Right lung (tissue), 10 donors: Measurements from ENCODE around the gene PLEKHJ1. TPM values are rescaled to one million over a fixed set of nuclear protein-coding genes. Genes with fewer than 3 reads are reported as not detected.
"Not testable (repeated sequence)": the region's sequence is repeated elsewhere in the genome, so short reads cannot be mapped to it uniquely, and the experiment has no call there.

ENCODE experiments used
- DNase-seq, 2 donors: peaks; one replicate each; pipeline ENCODE4 v3.0.0-alpha.2; 2013
- long read RNA-seq, 8 donors: transcript quantifications; one replicate each; lab custom pipeline, GENCODE V29; 2026
- polyA plus RNA-seq, 5 donors: library from polyadenylated mRNA; unstranded; fragments of 120-200 nt; gene quantifications; one replicate each; pipeline versions ENCODE4 v1.2.1 to v1.2.3, GENCODE V29; 2013; ENCODE audit warnings: inconsistent platforms in 1 of 5, low replicate concordance in 1 of 5; ENCODE audit not compliant: insufficient read length in 5 of 5, insufficient read depth in 1 of 5

Gene PLEKHJ1, protein sequence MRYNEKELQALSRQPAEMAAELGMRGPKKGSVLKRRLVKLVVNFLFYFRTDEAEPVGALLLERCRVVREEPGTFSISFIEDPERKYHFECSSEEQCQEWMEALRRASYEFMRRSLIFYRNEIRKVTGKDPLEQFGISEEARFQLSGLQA
- 10 to 100 TPM; 39.5 to 76.7 (median 50.7) TPM for polyA plus RNA-seq
- long read RNA-seq, donor 1, transcript PLEKHJ1-201 (6 exons, 1,206 nt), result major isoform, 38 of 168 reads
- long read RNA-seq, donor 1, partial matches to known transcripts, result 123 of 168 reads
- long read RNA-seq, donor 1, other reads (novel, unspliced or antisense), result 0 of 168 reads
- long read RNA-seq, donor 2, transcript PLEKHJ1-201 (6 exons, 1,206 nt), result major isoform, 28 of 31 reads
- long read RNA-seq, donor 2, partial matches to known transcripts, result 0 of 31 reads
- long read RNA-seq, donor 2, other reads (novel, unspliced or antisense), result 0 of 31 reads
- long read RNA-seq, donor 3, transcript PLEKHJ1-201 (6 exons, 1,206 nt), result major isoform, 29 of 160 reads
- long read RNA-seq, donor 3, partial matches to known transcripts, result 100 of 160 reads
- long read RNA-seq, donor 3, other reads (novel, unspliced or antisense), result 25 of 160 reads
- long read RNA-seq, donor 4, transcript PLEKHJ1-201 (6 exons, 1,206 nt), result major isoform, 18 of 21 reads
- long read RNA-seq, donor 4, partial matches to known transcripts, result 0 of 21 reads
- long read RNA-seq, donor 4, other reads (novel, unspliced or antisense), result 0 of 21 reads
- long read RNA-seq, donor 5, transcript PLEKHJ1-201 (6 exons, 1,206 nt), result major isoform, 49 of 53 reads
- long read RNA-seq, donor 5, partial matches to known transcripts, result 0 of 53 reads
- long read RNA-seq, donor 5, other reads (novel, unspliced or antisense), result 0 of 53 reads
- long read RNA-seq, donor 6, transcript PLEKHJ1-206 (5 exons, 1,311 nt), result minor isoform, 6 of 42 reads
- long read RNA-seq, donor 6, transcript PLEKHJ1-201 (6 exons, 1,206 nt), result major isoform, 35 of 42 reads
- long read RNA-seq, donor 6, partial matches to known transcripts, result 0 of 42 reads
- long read RNA-seq, donor 6, other reads (novel, unspliced or antisense), result 0 of 42 reads
- long read RNA-seq, donor 7, transcript PLEKHJ1-201 (6 exons, 1,206 nt), result major isoform, 40 of 46 reads
- long read RNA-seq, donor 7, partial matches to known transcripts, result 0 of 46 reads
- long read RNA-seq, donor 7, other reads (novel, unspliced or antisense), result 0 of 46 reads
- long read RNA-seq, donor 8, transcript PLEKHJ1-201 (6 exons, 1,206 nt), result major isoform, 8 of 9 reads
- long read RNA-seq, donor 8, partial matches to known transcripts, result 0 of 9 reads
- long read RNA-seq, donor 8, other reads (novel, unspliced or antisense), result 0 of 9 reads

DNA sequence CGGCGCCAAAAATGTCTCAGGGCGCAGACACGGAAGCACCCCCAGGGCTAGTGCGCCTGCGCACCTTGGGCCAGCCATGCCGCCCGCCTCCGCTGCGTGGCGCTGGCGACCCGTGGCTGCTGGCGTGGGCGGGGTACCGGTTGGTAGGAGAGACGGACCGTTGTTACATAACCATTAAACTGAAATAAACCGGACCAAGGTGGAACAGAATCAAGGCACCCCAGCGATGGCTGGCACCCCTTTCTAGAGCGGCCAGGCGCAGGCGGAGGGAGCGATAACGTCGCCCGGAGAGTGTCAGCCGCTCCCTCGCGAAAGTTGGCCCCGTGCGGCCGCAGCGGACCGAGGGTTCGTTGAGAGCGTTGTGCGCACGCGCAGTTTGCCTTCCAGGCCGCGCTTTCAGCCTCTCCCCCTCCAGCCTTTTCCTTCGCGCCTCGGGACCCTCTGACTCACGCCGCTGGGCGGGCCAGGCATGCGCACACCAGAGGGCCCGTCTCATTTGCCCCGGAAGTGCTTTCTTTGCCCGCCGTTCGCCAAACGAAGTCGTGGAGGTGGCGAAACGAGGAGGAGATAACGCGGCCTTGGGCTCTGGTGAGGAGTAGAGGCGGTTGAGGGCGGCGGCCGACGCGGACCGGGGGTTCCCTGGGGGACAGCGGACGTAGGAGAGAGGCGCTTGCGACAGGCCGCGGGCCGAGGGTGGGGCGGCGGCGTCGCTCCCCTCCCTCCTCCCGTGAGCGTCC is at the start of gene PLEKHJ1, which contains the start of gene SF3A2:
Gene PLEKHJ1, minus strand, starts transcription at position 16 of the 737 bp plus-strand sequence. CDS start 81 bp downstream, outside the sequence.
Gene SF3A2, plus strand, starts transcription at position 511 of the 737 bp plus-strand sequence. CDS start 6,595 bp downstream, outside the sequence.
- DNase-seq, result peak; percentile 99

DNA sequence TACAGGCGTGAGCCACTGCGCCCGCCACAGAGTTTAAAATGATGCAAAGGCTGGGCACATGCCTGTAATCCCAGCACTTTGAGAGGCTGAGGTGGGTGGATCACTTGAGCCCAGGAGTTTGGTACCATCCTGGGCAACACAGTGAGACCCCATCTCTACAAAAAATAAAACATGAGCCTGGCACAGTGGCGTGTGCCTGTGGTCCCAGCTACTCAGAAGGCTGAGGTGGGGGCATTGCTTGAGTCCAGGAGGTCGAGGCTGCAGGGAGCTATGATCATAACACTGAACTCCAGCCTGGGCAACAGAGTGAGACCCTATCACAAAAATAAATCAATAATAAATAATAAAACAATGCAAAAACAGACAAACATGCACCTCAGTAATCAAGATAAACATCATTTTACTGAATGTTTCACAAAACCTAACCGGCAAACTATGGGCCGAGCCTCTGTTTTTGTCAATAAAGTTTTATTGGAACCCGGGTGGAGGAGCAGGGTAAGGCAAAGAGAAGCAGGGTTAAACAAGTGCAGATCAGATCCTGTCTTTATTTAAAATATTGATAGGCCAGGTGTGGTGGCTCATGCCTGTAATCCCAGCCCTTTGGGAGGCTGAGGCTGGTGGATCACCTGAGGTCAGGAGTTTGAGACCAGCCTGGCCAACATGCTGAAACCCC is 47.8 kb upstream of the PLEKHJ1 start:
- no peak for DNase-seq

DNA sequence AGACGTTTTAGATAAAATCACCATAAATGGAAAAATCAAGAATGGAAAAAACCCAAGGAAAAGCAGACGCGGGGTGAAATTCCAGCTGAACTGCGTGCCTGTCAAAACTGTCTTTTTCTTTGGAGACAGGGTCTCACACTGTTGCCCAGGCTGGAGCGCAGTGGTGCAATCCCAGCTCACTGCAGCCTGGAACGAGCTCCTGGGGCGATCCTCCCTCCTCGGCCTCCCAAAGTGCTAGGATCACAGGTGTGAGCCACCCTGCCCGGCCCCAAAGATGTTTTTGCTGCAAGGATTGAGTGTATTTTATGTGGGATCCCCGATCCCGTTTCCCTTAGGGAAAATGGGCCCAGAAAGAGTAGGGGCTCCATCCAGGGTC is 46.7 kb upstream of the PLEKHJ1 start:
- no peak for DNase-seq

DNA sequence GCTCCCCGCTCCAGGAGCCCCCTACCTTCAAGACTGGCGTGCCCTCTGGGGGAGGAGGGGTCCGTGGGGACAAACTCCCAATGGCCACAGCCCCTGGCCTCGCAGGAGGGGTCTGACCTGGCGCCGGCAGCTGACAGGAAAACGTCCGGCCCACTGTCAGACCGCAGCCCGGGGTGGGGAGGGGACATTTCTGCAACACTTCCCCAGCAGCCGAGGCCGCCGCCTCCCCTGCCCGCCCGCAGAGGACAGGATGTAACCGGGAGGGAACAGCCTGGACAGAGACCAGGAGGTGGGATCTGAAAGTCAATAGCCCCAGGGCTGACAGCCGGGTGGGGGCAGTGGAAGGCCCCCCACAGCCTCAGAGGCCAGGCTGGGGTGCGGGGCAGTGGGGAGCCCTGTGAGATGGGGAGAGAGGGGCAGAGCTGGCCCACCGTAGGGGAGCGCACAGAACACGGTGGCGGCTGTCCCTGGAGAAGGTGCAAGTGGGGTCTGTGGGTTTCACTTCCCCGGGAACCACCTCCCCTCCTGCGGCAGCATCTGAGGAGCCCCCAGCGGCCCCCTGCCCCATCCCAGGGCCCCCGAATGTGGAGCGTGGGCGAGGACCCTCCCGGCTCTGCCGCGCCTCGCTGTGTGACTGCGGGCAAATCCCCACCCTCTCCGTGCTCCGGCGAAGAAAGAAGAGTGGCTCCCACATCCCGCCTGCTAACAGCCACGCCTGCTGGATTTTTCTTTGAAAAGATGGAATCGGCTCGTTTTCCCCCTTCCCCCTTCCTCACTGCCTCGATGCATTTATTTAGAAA is 46.1 kb upstream of the PLEKHJ1 start, which contains the start of gene PEAK3:
Gene PEAK3, minus strand, starts transcription at position 114 of the 800 bp plus-strand sequence. CDS start 1,244 bp downstream, outside the sequence.
- peak in 1 of 2 donors; percentile 48 for DNase-seq

DNA sequence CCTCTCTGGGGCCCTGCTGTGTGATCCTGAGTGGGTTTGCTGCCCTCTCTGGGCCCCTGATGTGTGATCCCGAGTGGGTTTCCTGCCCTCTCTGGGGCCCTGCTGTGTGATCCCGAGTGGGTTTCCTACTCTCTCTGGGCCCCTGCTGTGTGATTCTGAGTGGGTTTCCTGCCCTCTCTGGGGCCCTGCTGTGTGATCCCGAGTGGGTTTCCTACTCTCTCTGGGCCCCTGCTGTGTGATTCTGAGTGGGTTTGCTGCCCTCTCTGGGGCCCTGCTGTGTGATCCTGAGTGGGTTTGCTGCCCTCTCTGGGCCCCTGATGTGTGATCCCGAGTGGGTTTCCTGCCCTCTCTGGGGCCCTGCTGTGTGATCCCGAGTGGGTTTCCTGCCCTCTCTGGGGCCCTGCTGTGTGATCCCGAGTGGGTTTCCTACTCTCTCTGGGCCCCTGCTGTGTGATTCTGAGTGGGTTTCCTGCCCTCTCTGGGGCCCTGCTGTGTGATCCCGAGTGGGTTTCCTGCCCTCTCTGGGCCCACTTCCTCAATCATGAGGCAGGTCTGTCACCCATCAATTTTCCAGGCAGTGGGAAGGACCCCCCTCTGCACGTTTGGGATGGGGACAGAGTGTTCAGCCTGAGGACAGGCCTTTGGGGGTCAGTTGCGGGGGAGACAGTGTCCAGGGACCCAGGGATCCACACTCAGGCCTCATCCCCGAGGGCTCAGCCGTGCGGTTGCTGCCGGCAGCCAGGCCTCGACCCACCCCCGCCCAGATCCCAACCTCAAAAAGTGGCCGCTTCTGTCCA is 45.3 kb upstream of the PLEKHJ1 start:
- DNase-seq, result not testable (repeated sequence)

DNA sequence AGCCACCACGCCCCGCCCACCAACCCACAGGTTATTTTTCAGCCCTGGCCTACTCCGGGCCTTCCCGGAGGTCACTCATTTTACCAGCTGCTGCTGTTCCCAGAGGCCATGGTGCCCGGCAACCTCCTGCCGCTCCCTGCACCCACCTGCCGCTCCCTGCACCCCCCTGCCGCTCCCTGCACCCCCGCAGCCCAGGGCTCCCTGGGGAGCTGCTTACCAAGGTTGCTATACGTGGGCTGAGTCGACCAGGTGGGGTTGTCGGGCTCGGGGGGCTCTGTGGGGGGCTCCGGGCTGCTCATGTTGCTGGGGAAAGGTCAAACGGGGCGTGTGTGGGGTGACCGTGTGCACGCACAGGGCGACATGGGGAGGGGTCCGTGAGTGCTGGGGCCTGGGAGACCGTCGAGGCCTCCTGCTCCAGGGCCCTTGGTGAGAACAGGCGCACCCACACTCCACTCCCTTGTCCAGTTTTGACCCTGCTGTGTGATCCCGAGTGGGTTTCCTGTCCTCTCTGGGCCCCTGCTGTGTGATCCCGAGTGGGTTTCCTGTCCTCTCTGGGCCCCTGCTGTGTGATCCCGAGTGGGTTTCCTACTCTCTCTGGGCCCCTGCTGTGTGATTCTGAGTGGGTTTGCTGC is 44.6 kb upstream of the PLEKHJ1 start:
- no peak for DNase-seq

DNA sequence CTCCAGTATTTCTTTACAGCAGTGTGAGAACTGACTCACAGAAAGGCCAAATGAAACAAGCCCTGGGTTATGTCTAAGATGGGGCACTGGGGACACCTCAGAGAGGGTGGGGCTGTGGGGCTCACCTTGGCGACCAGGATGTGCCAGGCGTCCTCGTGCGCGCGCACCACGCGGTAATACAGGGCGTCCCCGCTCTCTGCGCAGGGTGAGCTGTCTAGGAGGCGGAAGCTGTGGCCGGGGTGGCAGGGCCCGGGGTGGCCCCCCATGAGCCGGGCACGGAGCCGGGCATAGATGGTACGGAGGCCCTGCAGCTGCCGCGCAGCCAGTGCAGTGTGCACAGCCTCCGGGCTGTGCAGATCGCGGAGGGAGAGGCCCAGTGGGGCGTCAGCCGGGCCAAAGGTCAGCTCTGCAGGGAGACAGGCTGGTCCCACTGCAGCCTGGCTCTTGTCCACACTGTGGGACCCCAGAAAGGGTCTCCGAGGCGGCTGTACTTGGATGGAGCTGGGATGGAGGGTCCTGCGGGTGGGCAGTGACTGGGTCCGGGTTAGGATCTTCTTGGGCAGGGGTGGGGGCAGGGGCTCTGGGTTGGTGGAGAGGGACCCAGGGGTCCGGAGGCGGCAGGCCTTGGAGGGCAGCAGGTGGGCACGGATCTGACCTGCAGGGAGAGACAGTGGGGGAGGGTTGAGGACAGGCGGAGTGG is 42.5 kb upstream of the PLEKHJ1 start:
- no peak for DNase-seq

DNA sequence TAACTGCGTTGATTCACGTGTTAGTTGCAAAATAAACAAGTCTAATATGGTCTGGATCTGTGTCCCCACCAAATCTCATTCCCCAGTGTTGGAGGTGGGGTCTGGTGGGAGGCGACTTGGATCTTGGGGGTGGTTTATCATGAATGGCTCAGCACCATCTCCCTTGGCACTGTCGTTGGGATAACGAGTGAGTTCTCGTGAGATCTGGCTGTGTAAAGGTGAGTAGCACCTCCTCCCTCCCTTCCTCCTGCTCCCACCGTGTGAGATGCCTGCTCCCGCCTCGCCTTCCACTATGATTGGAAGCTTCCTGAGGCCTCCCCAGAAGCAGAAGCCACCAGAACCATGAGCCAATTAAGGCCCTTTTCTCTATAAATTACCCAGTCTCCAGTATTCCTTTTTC is 41.0 kb upstream of the PLEKHJ1 start:
- no peak for DNase-seq

DNA sequence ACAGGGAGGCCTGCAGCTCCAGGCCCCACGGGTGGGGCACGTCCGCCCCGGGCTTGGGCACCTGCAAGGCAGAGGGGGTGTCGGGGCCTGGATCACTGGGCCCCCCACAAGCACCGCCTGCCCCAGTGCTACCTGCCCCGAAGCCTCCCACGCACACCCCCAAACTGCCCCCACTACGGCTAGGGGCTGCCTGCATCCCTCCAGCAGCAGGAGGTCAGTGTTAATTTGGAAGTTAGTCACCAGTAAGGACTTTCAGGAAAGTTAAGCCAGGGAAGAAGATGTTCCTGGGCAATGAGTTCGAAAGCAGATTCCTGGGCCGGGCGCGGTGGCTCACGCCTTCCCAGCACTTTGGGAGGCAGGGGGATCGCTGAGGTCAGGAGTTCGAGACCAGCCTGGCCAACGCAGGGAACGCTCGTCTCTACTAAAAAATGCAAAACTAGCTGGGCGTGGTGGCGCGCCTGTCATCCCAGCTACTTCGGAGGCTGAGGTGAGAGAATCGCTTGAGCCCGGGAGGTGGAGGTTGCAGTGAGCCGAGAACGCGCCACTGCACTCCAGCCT is 40.4 kb upstream of the PLEKHJ1 start:
- DNase-seq, result no peak

DNA sequence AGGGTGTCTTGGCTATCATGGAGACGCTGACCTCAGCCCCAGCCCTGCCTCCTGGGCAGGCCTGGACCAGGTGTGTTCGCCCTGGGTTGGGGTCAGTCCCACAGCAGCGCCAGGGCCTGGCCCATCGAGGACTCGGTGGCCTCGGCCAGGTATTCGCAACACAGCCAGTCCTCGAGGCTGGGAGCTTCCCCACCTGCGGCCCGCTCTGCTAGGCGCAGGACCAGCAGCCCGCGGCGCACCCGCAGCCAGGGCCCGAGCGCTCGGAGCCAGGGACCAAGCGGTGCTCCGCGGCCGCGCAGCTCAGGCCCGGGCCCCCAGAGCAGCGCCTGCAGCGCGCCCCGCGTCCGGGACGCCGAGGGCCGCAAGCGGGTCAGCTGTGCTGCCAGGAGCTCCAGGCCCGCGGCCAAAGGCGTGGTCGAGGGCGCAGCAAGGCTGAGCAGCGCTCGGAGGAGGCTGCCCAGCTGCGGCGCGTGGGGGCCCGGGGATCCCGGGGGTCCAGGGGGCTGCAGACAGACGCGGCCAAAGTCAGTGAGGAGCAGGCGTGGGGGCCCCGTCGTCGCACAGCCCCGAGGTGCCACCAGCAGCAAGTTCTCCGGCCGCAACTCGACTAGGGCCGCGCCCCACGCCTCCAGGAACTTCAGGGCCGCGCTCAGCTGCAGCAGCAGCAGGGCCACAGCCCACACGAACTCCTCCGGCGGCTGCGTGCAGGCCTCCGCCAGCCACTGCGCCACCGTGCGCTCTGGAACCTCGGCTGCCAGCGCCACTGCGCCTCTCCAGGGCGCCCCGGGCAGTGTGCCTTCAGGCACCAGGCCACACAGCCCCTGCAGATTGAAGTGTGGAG is 39.7 kb upstream of the PLEKHJ1 start:
- no peak for DNase-seq

DNA sequence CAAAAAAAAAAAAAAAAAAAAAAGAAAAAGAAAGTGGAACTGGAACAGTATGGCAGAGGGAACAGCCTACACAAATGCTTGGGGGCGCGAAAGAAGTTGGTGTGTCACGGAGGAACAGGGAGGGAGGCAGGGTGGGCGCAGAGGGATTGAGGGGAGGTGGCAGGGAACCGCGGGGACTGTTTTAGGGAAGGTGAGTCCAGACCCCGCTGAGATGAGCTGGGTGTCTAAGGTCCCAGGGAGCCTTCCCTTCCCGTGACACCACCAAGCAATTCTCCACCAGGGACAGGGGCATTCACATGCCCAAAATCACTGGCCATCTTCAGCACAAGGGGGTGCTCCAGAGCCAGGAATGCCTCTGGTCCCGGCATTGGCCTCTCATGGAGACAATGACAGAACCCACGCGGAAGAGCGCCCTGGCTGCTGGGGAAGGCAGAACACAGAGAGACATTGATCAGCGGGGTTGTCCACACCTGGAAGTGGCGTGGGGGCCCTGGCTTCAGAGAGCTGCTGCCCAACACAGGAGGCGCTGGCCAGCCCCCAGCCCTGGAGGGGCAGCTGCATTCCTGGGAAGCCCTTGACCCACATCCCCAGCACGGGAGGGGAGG is 38.9 kb upstream of the PLEKHJ1 start:
- peak in 1 of 2 donors; percentile 52 for DNase-seq

DNA sequence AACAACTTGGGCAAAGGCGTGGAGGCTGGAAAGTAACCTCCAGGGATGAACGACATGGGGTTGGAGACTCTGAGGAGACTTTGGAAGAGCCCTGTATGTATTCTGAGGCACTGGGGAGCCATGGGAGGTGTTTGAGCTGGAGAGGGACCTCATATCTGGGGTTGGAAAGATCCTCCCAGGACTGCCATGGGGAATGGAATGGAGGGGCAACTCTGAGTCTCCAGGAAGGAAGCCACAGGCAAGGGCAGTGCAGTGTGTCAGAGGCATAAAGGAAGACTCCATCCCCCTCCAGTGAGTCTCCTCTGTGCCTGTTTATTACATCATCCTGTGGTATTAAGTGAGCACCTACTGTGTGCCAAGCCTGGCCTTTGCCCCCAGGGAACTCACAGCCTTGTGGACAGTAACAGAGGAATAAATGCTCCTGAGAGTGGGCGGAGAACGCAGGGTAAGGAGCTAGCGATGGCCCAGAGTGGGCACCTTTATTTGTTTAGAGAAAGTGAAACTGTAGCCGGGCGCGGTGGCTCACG is 38.1 kb upstream of the PLEKHJ1 start:
- DNase-seq, result no peak

DNA sequence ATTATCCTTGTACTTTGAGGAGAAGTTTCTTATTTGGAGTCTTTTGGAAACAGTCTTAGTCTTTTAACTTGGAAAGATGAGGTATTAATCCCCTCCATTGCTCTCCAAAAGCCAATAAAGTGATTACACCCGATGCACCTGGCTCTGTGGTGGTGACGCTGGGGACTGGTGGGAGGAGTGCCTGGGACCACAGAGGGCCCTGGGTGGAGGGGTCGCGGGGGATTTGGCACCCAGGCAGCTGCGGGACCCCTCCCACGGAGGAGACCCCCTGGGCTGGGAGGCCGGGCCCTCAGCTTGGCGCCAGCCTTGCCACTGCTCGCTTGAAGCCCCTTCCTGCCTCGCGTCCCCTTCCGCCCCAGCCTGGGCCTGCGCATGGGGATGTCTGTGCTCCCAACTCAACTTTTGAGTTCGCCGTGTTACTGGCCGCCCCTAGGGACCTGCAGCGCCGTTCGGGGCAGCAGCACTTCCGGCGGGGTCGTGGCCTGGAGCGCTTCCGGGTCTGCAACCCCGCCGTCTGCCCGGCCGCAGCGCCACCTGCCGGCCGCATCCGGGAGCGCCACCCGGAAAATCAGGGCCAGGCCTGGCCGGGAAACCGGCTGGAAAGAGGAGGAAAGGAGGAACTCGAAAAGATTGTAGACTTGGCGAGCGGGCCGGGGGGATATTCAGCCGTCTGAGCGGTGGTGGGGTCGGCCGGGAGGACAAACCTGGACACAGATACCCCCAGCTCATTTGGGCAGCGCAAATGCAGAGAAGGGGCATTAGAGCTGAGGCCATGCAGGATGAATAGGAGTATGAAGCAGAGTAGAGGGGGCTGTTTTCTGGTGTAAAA is 37.4 kb upstream of the PLEKHJ1 start:
- peak; percentile 66 for DNase-seq
